ENCODE measurements around the gene DNAJA3. TPM values are rescaled to one million over a fixed set of nuclear protein-coding genes. Genes with fewer than 3 reads are reported as not detected.

The DNAJA3 gene
- total and polyA plus RNA-seq, 10 of the 15 experiments (the other 5 are each of a cell fraction or from before 2014, with no cell fraction given), result 8.4 to 141 (median 60.8) TPM

- TF ChIP-seq PRDM15 (CRISPR knock-in tag; IDR thresholded peaks at IDR 0.05) (no peak), ASH2L (IDR thresholded peaks at IDR 0.05; ENCODE audit: borderline replicate concordance, low read depth) (no peak), ETV6 (conservative IDR thresholded peaks at IDR 0.05 in 1 of 2, IDR thresholded peaks at IDR 0.05 in 1 of 2; ENCODE audit: borderline replicate concordance in 1 of 2, low read depth in 1 of 2) (no peak), HCFC1 (IDR thresholded peaks at IDR 0.05; ENCODE audit: low read length) (no peak)
Measured at GRCh38 chr16:4391631-4392381, 33.9 kb upstream of the DNAJA3 start (continued).

- Histone ChIP-seq H3K79me2 (ENCODE audit: control insufficient read depth, insufficient read depth, low read length) (no peaks in the 10 kb centered on the region), H3K9ac (ENCODE audit: control insufficient read depth, insufficient read depth, low read length) (no peak overlapping the region), H3K4me3 (no peak overlapping the region), H3K9me3 (replicated peaks; ENCODE audit: control insufficient read depth, insufficient read depth, low read length) (no peaks in the 10 kb centered on the region), H2AFZ (ENCODE audit: control insufficient read depth, low read depth, low read length) (no peak overlapping the region), H3K27ac (ENCODE audit: control insufficient read depth, insufficient read depth) (no peak overlapping the region), H3K36me3 (ENCODE audit: control insufficient read depth in 2 of 2, insufficient read depth in 2 of 2, low read length in 1 of 2) (peaks cover 15 to 38% of the 10 kb centered on the region in 2 experiments), H4K20me1 (ENCODE audit: control insufficient read depth, insufficient read depth) (no peaks in the 10 kb centered on the region; the same call in 1 of the 2 replicates), H3K4me1 (ENCODE audit: control insufficient read depth, insufficient read depth, low read length) (no peaks in the 10 kb centered on the region), H3K27me3 (replicated peaks in 1 of 2; ENCODE audit: control insufficient read depth in 2 of 2, insufficient read depth in 2 of 2, low read length in 1 of 2) (no peaks in the 10 kb centered on the region), H3K4me2 (ENCODE audit: control insufficient read depth, insufficient read depth) (no peak overlapping the region)
- DNase-seq (ENCODE audit: low read depth, low spot score), result no peak
- ChIA-PET RAD21 (ENCODE audit: unreplicated experiment) (interaction anchor here (0.5 kb wide), 1 partner anchor 103 kb away, joined by 3 read pairs; no protein-coding TSS in a partner anchor), SMC1A (ENCODE audit: uncharacterized antibody, unreplicated experiment) (no interaction called here), CTCF (interaction anchor here (0.5 to 1.8 kb wide), 4 partner anchors 10 to 83 kb away, joined by 3 to 5 read pairs (median 4); partner anchors contain the start of genes GLIS2 and PAM16), POLR2A (no interaction called here)
- no TSS peak for BruUV-seq (replicated peaks)
- in situ Hi-C loops (cut with MboI) (no loop called here), intact Hi-C loops (cut with micrococcal nuclease; ENCODE audit: unreplicated experiment) (no loop called here)
- WGBS (ENCODE audit: insufficient coverage, insufficient replicate concordance, low lambda C conversion rate, missing lambda C conversion rate), result 77% methylated on average over 15 of the region's 27 CpGs
- no peak for ATAC-seq
- FAIRE-seq, result no peak
- TF ChIP-seq RUNX3 (IDR thresholded peaks at IDR 0.05; ENCODE audit: low read length) (no peak), EED (IDR thresholded peaks at IDR 0.05; ENCODE audit: low read depth) (no peak), ZZZ3 (IDR thresholded peaks at IDR 0.05; ENCODE audit: control insufficient read depth, insufficient read length, low read depth) (no peak), ZNF592 (IDR thresholded peaks at IDR 0.05) (no peak), STAT3 (IDR thresholded peaks at IDR 0.05; ENCODE audit: low read depth, low read length) (no peak), TAF1 (IDR thresholded peaks at IDR 0.05; ENCODE audit: borderline replicate concordance, low read depth, low read length) (no peak)
Measured at GRCh38 chr16:4392382-4393239, 33.1 kb upstream of the DNAJA3 start.

Data from GM12878 (cell line).